Measurements from ENCODE around the gene BRD3.
"Not testable (repeated sequence)": the region's sequence is repeated elsewhere in the genome, so short reads cannot be mapped to it uniquely, and the experiment has no call there.

BRD3 gene

GRCh38 chr9:134067904-134068743 is at the start of gene BRD3:
BRD3 (minus strand) TSS chr9:134068026; CDS start chr9:134053477, 14,549 bp downstream.
- DNase-seq (ENCODE audit: low spot score), result peak; percentile 83

- no peak for DNase-seq (ENCODE audit: low spot score)
Observed at GRCh38 chr9:134112561-134112960, 44.7 kb upstream of the BRD3 start.

GRCh38 chr9:134111064-134111463 is 43.2 kb upstream of the BRD3 start:
- no peak for DNase-seq (ENCODE audit: low spot score)

- no peak for DNase-seq (ENCODE audit: low spot score)
Observed at GRCh38 chr9:134103391-134103998, 35.7 kb upstream of the BRD3 start.

GRCh38 chr9:134101623-134102149 is 33.9 kb upstream of the BRD3 start:
- DNase-seq (ENCODE audit: low spot score), result no peak

GRCh38 chr9:134101133-134101532 is 33.3 kb upstream of the BRD3 start:
- not testable (repeated sequence) for DNase-seq (ENCODE audit: low spot score)

GRCh38 chr9:134100040-134100439 is 32.2 kb upstream of the BRD3 start:
- DNase-seq (ENCODE audit: low spot score), result no peak

- peak; percentile 66 for DNase-seq (ENCODE audit: low spot score)
Observed at GRCh38 chr9:134099123-134099761, 31.4 kb upstream of the BRD3 start.

GRCh38 chr9:134089972-134090371 is 22.1 kb upstream of the BRD3 start:
- DNase-seq (ENCODE audit: low spot score), result no peak

- no peak for DNase-seq (ENCODE audit: low spot score)
Observed at GRCh38 chr9:134088063-134088725, 20.4 kb upstream of the BRD3 start.

GRCh38 chr9:134085674-134086073 is 17.8 kb upstream of the BRD3 start:
- no peak for DNase-seq (ENCODE audit: low spot score)

- DNase-seq (ENCODE audit: low spot score), result no peak
Observed at GRCh38 chr9:134083451-134083850, 15.6 kb upstream of the BRD3 start.

- DNase-seq (ENCODE audit: low spot score), result no peak
Observed at GRCh38 chr9:134076644-134077043, 8.8 kb upstream of the BRD3 start.

GRCh38 chr9:134075689-134076088 is 7.9 kb upstream of the BRD3 start:
- not testable (repeated sequence) for DNase-seq (ENCODE audit: low spot score)

GRCh38 chr9:134073500-134073899 is 5.7 kb upstream of the BRD3 start:
- DNase-seq (ENCODE audit: low spot score), result no peak

- DNase-seq (ENCODE audit: low spot score), result not testable (repeated sequence)
Observed at GRCh38 chr9:134072683-134073082, 4.9 kb upstream of the BRD3 start.

- DNase-seq (ENCODE audit: low spot score), result no peak
Observed at GRCh38 chr9:134071149-134071548, 3.3 kb upstream of the BRD3 start.

GRCh38 chr9:134069480-134070399 is 1.9 kb upstream of the BRD3 start:
- no peak for DNase-seq (ENCODE audit: low spot score)

- no peak for DNase-seq (ENCODE audit: low spot score)
Observed at GRCh38 chr9:134068744-134069479, 1.1 kb upstream of the BRD3 start.
